ENCODE results near the gene MAML2. TPM values are rescaled to one million over a fixed set of nuclear protein-coding genes. Genes with fewer than 3 reads are reported as not detected.

Gene MAML2
- total and polyA plus RNA-seq, 2 of the 13 experiments (the other 11 are each of a cell fraction or from before 2014, with no cell fraction given) = 2.3 to 25.9 TPM

GRCh38 chr11:96342014-96342960 lies 708 bp downstream of the MAML2 start:
- peaks cover 51% of the 10 kb centered on the region for H3K4me1 ChIP-seq (ENCODE audit: insufficient read depth, low read length)
- H3K4me3 ChIP-seq (replicated peaks in 1 of 3; ENCODE audit: insufficient read depth in 1 of 3, low read depth in 2 of 3, low read length in 3 of 3) = peak overlapping the region; percentile 77 to 84 (median 80)
- CTCF ChIA-PET (ENCODE audit: low intra/inter-chr PET ratio, low total read pairs) = interaction anchor here (0.8 to 2.5 kb wide), 5 partner anchors 10 to 507 kb away, joined by 3 to 14 read pairs (median 4); no protein-coding TSS in a partner anchor
- DNase-seq (ENCODE audit: low spot score) (no peak), FAIRE-seq (peak; percentile 37), ATAC-seq (no peak)
- no peaks in the 10 kb centered on the region for H3K36me3 ChIP-seq (replicated peaks in 1 of 2; ENCODE audit: control insufficient read depth in 1 of 2, insufficient read depth in 2 of 2, low read length in 2 of 2)
- under 1% methylated on average over 13 of the region's 13 CpGs for WGBS (ENCODE audit: low lambda C conversion rate)
- in situ Hi-C loops (cut with HindIII; ENCODE audit: extremely low pct_ligation_motif_present, low pct_unique_long_range_greater_than_20kb) = loop anchor here (10.0 kb wide), 1 partner anchor 327 kb away; no protein-coding TSS in a partner anchor
- POLR2A ChIA-PET = interaction anchor here (0.6 to 4.6 kb wide), 17 partner anchors 11 to 1275 kb away, joined by 3 to 54 read pairs (median 4); partner anchors contain the start of genes CCDC82, FAM76B, JRKL and MTMR2
- peaks cover 57% of the 10 kb centered on the region for H3K79me2 ChIP-seq (ENCODE audit: insufficient read depth, low read length)
- no peaks in the 10 kb centered on the region for H4K20me1 ChIP-seq (ENCODE audit: insufficient read depth, low read length)
- H3K9me3 ChIP-seq (ENCODE audit: low read length) = no peaks in the 10 kb centered on the region
- no peaks in the 10 kb centered on the region; a peak in 1 of 5 replicates for H3K27me3 ChIP-seq (ENCODE audit: control insufficient read depth in 1 of 2, insufficient read depth in 2 of 2, low read length in 2 of 2)
- peak overlapping the region; percentile 89 for H3K9ac ChIP-seq (ENCODE audit: insufficient read depth, low read depth, low read length)
- BruUV-seq (replicated peaks) = TSS peak; percentile 71
- peak overlapping the region; percentile 80 for H3K27ac ChIP-seq (ENCODE audit: extremely low read length, insufficient read depth, low read length)
- intact Hi-C loops (cut with micrococcal nuclease; ENCODE audit: unreplicated experiment) = loop anchor here (2.0 to 5.0 kb wide), 3 partner anchors 100 to 251 kb away; no protein-coding TSS in a partner anchor
- H3K4me2 ChIP-seq (ENCODE audit: low read depth, low read length) = peak overlapping the region; percentile 94
- H2AFZ ChIP-seq (ENCODE audit: low read length) = no peak overlapping the region
- TF ChIP-seq ZNF431 (CRISPR knock-in tag; IDR thresholded peaks at IDR 0.05; ENCODE audit: borderline replicate concordance, low read depth) (no peak), ZFP82 (CRISPR knock-in tag; IDR thresholded peaks at IDR 0.05; ENCODE audit: borderline replicate concordance) (peak; percentile 42; the same call in 1 of the 2 replicates), KMT2A (CRISPR knock-in tag; IDR thresholded peaks at IDR 0.05) (0 out of 2 replicates have a peak, but pooled peaks have one; percentile 2), THYN1 (CRISPR knock-in tag; IDR thresholded peaks at IDR 0.05; ENCODE audit: borderline replicate concordance, low read depth) (no peak), SALL2 (CRISPR knock-in tag; IDR thresholded peaks at IDR 0.05) (0 out of 2 replicates have a peak, but pooled peaks have one; percentile 58), ONECUT2 (CRISPR knock-in tag; IDR thresholded peaks at IDR 0.05) (no peak), MED1 (CRISPR knock-in tag; IDR thresholded peaks at IDR 0.05) (peak; percentile 43; the same call in 1 of the 2 replicates), E2F1 (CRISPR knock-in tag; IDR thresholded peaks at IDR 0.05) (0 out of 2 replicates have a peak, but pooled peaks have one; percentile 42), KAT7 (CRISPR knock-in tag; IDR thresholded peaks at IDR 0.05; ENCODE audit: borderline replicate concordance) (0 out of 2 replicates have a peak, but pooled peaks have one; percentile 0), CSRNP2 (CRISPR knock-in tag; conservative IDR thresholded peaks at IDR 0.05; ENCODE audit: low read depth) (no peak), ZNF670 (CRISPR knock-in tag; IDR thresholded peaks at IDR 0.05; ENCODE audit: borderline replicate concordance) (0 out of 2 replicates have a peak, but pooled peaks have one; percentile 54), POLR2AphosphoS5 (IDR thresholded peaks at IDR 0.05; ENCODE audit: low read depth, low read length) (0 out of 2 replicates have a peak, but pooled peaks have one; percentile 41), ZBED4 (CRISPR knock-in tag; IDR thresholded peaks at IDR 0.05; ENCODE audit: borderline replicate concordance) (no peak), RBFOX2 (IDR thresholded peaks at IDR 0.05; ENCODE audit: low read depth, low read length) (peak; percentile 46; the same call in 1 of the 2 replicates), ARNTL (CRISPR knock-in tag; IDR thresholded peaks at IDR 0.05) (peak; percentile 7; the same call in 1 of the 2 replicates)
